Esophagus squamous epithelium (tissue), 4 donors: ENCODE measurements around the gene ACSS2.
"Not testable (repeated sequence)": the region's sequence is repeated elsewhere in the genome, so short reads cannot be mapped to it uniquely, and the experiment has no call there.

Experiments
- POLR2A ChIP-seq, 4 donors: fragments of 450-650 bp; IDR thresholded peaks; one replicate each; pipeline ENCODE4 v1.6.1; 2017; ENCODE audit warnings: antibody characterized with exemption in 4 of 4, mild to moderate bottlenecking in 4 of 4, moderate library complexity in 3 of 4
- TF ChIP-seq, protein P1 (sequence below), 6 experiments: fragments of 450-650 bp in 4 of 6; fragments of 200-600 bp in 2 of 6; sonication (generic) in 2 of 6; IDR thresholded peaks; one replicate each; pipeline ENCODE4 v1.5.1; 2016 to 2019; ENCODE audit warnings: antibody characterized with exemption in 6 of 6, mild to moderate bottlenecking in 4 of 6, moderate library complexity in 4 of 6

DNA sequence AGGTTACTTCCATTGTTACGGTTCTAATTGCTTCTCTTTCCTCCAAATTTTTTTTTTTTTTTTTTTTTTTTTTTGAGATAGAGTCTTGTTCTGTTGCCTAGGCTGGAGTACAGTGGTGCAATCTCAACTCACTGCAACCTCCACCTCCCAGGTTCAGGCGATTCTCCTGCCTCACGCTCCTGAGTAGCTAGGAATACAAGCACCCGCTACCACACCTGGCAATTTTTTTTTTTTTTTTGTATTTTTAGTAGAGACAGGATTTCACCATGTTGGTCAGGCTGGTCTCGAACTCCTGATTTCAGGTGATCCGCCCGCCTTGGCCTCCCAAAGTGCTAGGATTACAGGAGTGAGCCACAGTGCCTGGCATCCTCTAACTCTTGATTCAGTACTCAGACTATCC is 4.6 kb downstream of the ACSS2 start:
- TF ChIP-seq, protein P1, sequence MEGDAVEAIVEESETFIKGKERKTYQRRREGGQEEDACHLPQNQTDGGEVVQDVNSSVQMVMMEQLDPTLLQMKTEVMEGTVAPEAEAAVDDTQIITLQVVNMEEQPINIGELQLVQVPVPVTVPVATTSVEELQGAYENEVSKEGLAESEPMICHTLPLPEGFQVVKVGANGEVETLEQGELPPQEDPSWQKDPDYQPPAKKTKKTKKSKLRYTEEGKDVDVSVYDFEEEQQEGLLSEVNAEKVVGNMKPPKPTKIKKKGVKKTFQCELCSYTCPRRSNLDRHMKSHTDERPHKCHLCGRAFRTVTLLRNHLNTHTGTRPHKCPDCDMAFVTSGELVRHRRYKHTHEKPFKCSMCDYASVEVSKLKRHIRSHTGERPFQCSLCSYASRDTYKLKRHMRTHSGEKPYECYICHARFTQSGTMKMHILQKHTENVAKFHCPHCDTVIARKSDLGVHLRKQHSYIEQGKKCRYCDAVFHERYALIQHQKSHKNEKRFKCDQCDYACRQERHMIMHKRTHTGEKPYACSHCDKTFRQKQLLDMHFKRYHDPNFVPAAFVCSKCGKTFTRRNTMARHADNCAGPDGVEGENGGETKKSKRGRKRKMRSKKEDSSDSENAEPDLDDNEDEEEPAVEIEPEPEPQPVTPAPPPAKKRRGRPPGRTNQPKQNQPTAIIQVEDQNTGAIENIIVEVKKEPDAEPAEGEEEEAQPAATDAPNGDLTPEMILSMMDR (IDR thresholded peaks at IDR 0.05), result not testable (repeated sequence)
- not testable (repeated sequence) for TF ChIP-seq POLR2A (IDR thresholded peaks at IDR 0.05)
